Keratinocyte (primary cell): Measurements from ENCODE around the gene ITGB3. TPM values are rescaled to one million over a fixed set of nuclear protein-coding genes. Genes with fewer than 3 reads are reported as not detected.

Experiments used
- DNase-seq: peaks from one replicate; pipeline ENCODE4 v3.0.0-alpha.2; 2011; ENCODE audit warnings: low read depth, missing footprints, low spot score
- FAIRE-seq: peaks from 2 replicates; lab custom pipeline; 2011; peaks lifted over from hg19 to GRCh38; lab: Jason Lieb, UNC
- H2AFZ ChIP-seq: 2 replicates; pipeline ENCODE4 v1.6.0; 2012; ENCODE audit warnings: low read length, control low read depth, inconsistent platforms; ENCODE audit not compliant: control insufficient read depth
- H3K27ac ChIP-seq: 2 replicates; pipeline ENCODE4 v1.5.1; 2011; ENCODE audit warnings: low read length; ENCODE audit not compliant: control insufficient read depth, insufficient read depth
- H3K27me3 ChIP-seq: 3 replicates; pipeline ENCODE4 v1.6.0; 2011; ENCODE audit warnings: low read length; ENCODE audit not compliant: control insufficient read depth, insufficient read depth; ENCODE audit errors: extremely low read depth
- H3K36me3 ChIP-seq, 2 experiments: 2 replicates in 1 of 2; 3 replicates in 1 of 2; pipeline ENCODE4 v1.5.1; 2011; ENCODE audit warnings: low read length in 2 of 2, mild to moderate bottlenecking in 1 of 2; ENCODE audit not compliant: control insufficient read depth in 2 of 2, insufficient read depth in 2 of 2; ENCODE audit errors: extremely low read depth in 1 of 2
- H3K4me1 ChIP-seq: 3 replicates; pipeline ENCODE4 v1.5.1; 2011; ENCODE audit warnings: low read length; ENCODE audit not compliant: control insufficient read depth, insufficient read depth; ENCODE audit errors: extremely low read depth
- H3K4me2 ChIP-seq: 3 replicates; pipeline ENCODE4 v1.6.0; 2011; ENCODE audit warnings: low read depth, low read length; ENCODE audit not compliant: control insufficient read depth, insufficient read depth; ENCODE audit errors: extremely low read depth
- H3K4me3 ChIP-seq, 3 experiments: fragments of 200-600 bp in 1 of 3; sonication (generic) in 1 of 3; 2 replicates in 2 of 3; 3 replicates in 1 of 3; pipeline ENCODE4 v1.5.1; 2011 to 2016; ENCODE audit warnings: low read length in 3 of 3, mild to moderate bottlenecking in 3 of 3, control low read depth in 2 of 3, inconsistent platforms in 1 of 3, low read depth in 1 of 3, mixed read lengths in 1 of 3, mixed run types in 1 of 3, moderate library complexity in 1 of 3; ENCODE audit not compliant: control insufficient read depth in 2 of 3, insufficient read depth in 2 of 3; ENCODE audit errors: extremely low read depth in 1 of 3
- H3K79me2 ChIP-seq: 2 replicates; pipeline ENCODE4 v1.6.0; 2012; ENCODE audit warnings: low read length; ENCODE audit not compliant: control insufficient read depth, insufficient read depth
- H3K9ac ChIP-seq: 3 replicates; pipeline ENCODE4 v1.6.0; 2011; ENCODE audit warnings: low read length; ENCODE audit not compliant: control insufficient read depth, insufficient read depth; ENCODE audit errors: extremely low read depth
- H3K9me1 ChIP-seq: 3 replicates; pipeline ENCODE4 v1.6.0; 2011; ENCODE audit warnings: low read length; ENCODE audit not compliant: control insufficient read depth, insufficient read depth; ENCODE audit errors: extremely low read depth
- H3K9me3 ChIP-seq: 2 replicates; pipeline ENCODE4 v1.5.1; 2012; ENCODE audit warnings: low read depth, low read length; ENCODE audit not compliant: control insufficient read depth
- H4K20me1 ChIP-seq: 3 replicates; pipeline ENCODE4 v1.6.0; 2011; ENCODE audit warnings: low read length; ENCODE audit not compliant: control insufficient read depth, insufficient read depth; ENCODE audit errors: extremely low read depth
- EZH2 ChIP-seq: IDR thresholded peaks from one replicate; pipeline ENCODE4 v1.6.1; 2012; ENCODE audit warnings: inconsistent platforms, mild to moderate bottlenecking, low read length, moderate library complexity
- dilution Hi-C: fragments of 300-500 bp; cut with MboI; formaldehyde crosslinking; loops from one replicate; pipeline ENCODE4 v1.7.0; 2020; ENCODE audit warnings: low sequenced_read_pairs; ENCODE audit not compliant: extremely low pct_ligation_motif_present
- polyA plus RNA-seq, 5 experiments: library from polyadenylated mRNA; depleted of rRNA in 3 of 5; stranded (reverse) in 3 of 5; stranded (forward) in 1 of 5; unstranded in 1 of 5; fragments of >200 nt; gene quantifications; 1 replicate in 1 of 5; 2 replicates in 3 of 5; 3 replicates in 1 of 5; pipeline versions ENCODE4 v1.2.1 to v1.2.3, GENCODE V29; 2011 to 2012; ENCODE audit warnings: missing spikeins in 2 of 5, low read depth in 1 of 5, low replicate concordance in 1 of 5
- TF ChIP-seq, protein P1 (sequence below), 3 experiments: IDR thresholded peaks in 1 of 3; conservative IDR thresholded peaks in 1 of 3; optimal IDR thresholded peaks in 1 of 3; 2 replicates in 2 of 3; 3 replicates in 1 of 3; pipeline versions ENCODE3 to v1.5.1; 2011; ENCODE audit warnings: low read length in 3 of 3, mild to moderate bottlenecking in 3 of 3, moderate library complexity in 2 of 3, control low read depth in 1 of 3, inconsistent platforms in 1 of 3; ENCODE audit not compliant: insufficient read depth in 2 of 3; ENCODE audit errors: extremely low read depth in 1 of 3

ITGB3 gene
- polyA plus RNA-seq, 1 donor (not counting 4 experiments of a cell fraction or from before 2014, with no cell fraction given) = not detected

- Histone ChIP-seq H3K4me2 (no peak overlapping the region), H3K9me3 (no peaks in the 10 kb centered on the region), H3K27me3 (peaks cover 46% of the 10 kb centered on the region), H3K36me3 (no peaks in the 10 kb centered on the region), H2AFZ (no peak overlapping the region), H3K27ac (no peak overlapping the region), H3K4me3 (no peak overlapping the region), H3K9me1 (no peaks in the 10 kb centered on the region), H3K9ac (no peak overlapping the region), H3K4me1 (no peaks in the 10 kb centered on the region), H3K79me2 (no peaks in the 10 kb centered on the region), H4K20me1 (no peaks in the 10 kb centered on the region)
- dilution Hi-C loops = no loop called here
- TF ChIP-seq, protein P1, sequence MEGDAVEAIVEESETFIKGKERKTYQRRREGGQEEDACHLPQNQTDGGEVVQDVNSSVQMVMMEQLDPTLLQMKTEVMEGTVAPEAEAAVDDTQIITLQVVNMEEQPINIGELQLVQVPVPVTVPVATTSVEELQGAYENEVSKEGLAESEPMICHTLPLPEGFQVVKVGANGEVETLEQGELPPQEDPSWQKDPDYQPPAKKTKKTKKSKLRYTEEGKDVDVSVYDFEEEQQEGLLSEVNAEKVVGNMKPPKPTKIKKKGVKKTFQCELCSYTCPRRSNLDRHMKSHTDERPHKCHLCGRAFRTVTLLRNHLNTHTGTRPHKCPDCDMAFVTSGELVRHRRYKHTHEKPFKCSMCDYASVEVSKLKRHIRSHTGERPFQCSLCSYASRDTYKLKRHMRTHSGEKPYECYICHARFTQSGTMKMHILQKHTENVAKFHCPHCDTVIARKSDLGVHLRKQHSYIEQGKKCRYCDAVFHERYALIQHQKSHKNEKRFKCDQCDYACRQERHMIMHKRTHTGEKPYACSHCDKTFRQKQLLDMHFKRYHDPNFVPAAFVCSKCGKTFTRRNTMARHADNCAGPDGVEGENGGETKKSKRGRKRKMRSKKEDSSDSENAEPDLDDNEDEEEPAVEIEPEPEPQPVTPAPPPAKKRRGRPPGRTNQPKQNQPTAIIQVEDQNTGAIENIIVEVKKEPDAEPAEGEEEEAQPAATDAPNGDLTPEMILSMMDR (optimal IDR thresholded peaks at IDR 0.05 in 1 of 3, IDR thresholded peaks at IDR 0.05 in 1 of 3, conservative IDR thresholded peaks at IDR 0.05 in 1 of 3; ENCODE audit: extremely low read depth in 1 of 3, insufficient read depth in 2 of 3, low read length in 3 of 3) = no peak
- no peak for TF ChIP-seq EZH2
- DNase-seq (no peak), FAIRE-seq (no peak)
Observed at GRCh38 chr17:47295037-47295873, 41.6 kb downstream of the ITGB3 start.

DNA sequence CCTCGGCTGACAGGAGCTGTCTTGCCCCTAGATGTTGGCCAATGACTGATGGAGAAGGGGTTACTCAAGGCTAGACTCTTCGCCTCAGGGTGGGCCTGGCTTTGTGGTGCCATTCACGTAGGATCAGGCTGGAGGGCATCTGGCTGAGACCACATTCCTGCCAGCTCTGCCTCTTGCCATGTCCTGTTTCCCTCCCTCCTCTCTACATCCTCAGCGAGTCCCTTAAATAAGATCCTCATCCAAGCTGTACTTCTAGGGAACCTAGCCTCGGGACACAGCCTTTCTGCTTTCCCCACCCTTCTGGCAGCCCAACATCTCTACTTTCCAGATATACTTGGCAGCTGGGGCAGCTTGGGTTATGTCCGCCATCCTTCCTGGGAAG is 42.2 kb downstream of the ITGB3 start:
- Histone ChIP-seq H3K9ac (no peak overlapping the region), H3K4me3 (no peak overlapping the region), H3K4me2 (no peak overlapping the region), H2AFZ (no peak overlapping the region), H4K20me1 (no peaks in the 10 kb centered on the region), H3K27ac (no peak overlapping the region), H3K4me1 (no peaks in the 10 kb centered on the region), H3K27me3 (peaks cover 42% of the 10 kb centered on the region), H3K79me2 (no peaks in the 10 kb centered on the region), H3K9me3 (no peaks in the 10 kb centered on the region), H3K36me3 (no peaks in the 10 kb centered on the region), H3K9me1 (no peaks in the 10 kb centered on the region)
- TF ChIP-seq, protein P1 (optimal IDR thresholded peaks at IDR 0.05 in 1 of 3, IDR thresholded peaks at IDR 0.05 in 1 of 3, conservative IDR thresholded peaks at IDR 0.05 in 1 of 3; ENCODE audit: extremely low read depth in 1 of 3, insufficient read depth in 2 of 3, low read length in 3 of 3) = no peak
- no peak for TF ChIP-seq EZH2
- no peak for DNase-seq
- dilution Hi-C loops = no loop called here
- no peak for FAIRE-seq
